H1 (cell line): ENCODE data around the gene PPP4R1. TPM values are rescaled to one million over a fixed set of nuclear protein-coding genes. Genes with fewer than 3 reads are reported as not detected.

Experiments
- CTCF ChIA-PET: fragments of 300-600 bp; sonication (Branson Sonifier 250); formaldehyde crosslinking; loops from one replicate; lab custom pipeline; 2021; ENCODE audit not compliant: partially characterized antibody; lab: Charles Lee
- POLR2A ChIA-PET: fragments of 300-600 bp; sonication (Branson Sonifier 250); formaldehyde crosslinking; loops from one replicate; lab custom pipeline; 2021; ENCODE audit warnings: inconsistent platforms; ENCODE audit not compliant: partially characterized antibody; lab: Charles Lee
- DNase-seq, 2 experiments: peaks; one replicate each; pipeline versions ENCODE4 v3.0.0 to v3.0.0-alpha.2; 2010 to 2022; ENCODE audit warnings: low spot score in 2 of 2, low read depth in 1 of 2, mixed read lengths in 1 of 2
- FAIRE-seq: peaks from 2 replicates; lab custom pipeline; 2011; peaks lifted over from hg19 to GRCh38; lab: Jason Lieb, UNC
- H2AFZ ChIP-seq: 2 replicates; pipeline ENCODE4 v1.8.1; 2012; ENCODE audit warnings: low read length, inconsistent platforms
- H2AK5ac ChIP-seq: 2 replicates; pipeline ENCODE4 v1.6.1; 2013; ENCODE audit warnings: low read depth, low read length
- H2BK120ac ChIP-seq: replicated peaks from 2 replicates; pipeline ENCODE3; 2013; ENCODE audit warnings: low read depth, low read length, inconsistent platforms
- H2BK12ac ChIP-seq: 2 replicates; pipeline ENCODE4 v1.6.1; 2013; ENCODE audit warnings: low read depth, low read length
- H2BK15ac ChIP-seq: 2 replicates; pipeline ENCODE4 v1.6.1; 2013; ENCODE audit warnings: low read length
- H2BK20ac ChIP-seq: 2 replicates; pipeline ENCODE4 v1.6.1; 2013; ENCODE audit warnings: low read length
- H2BK5ac ChIP-seq: 2 replicates; pipeline ENCODE4 v1.6.1; 2013; ENCODE audit warnings: low read depth, low read length
- H3K14ac ChIP-seq: 2 replicates; pipeline ENCODE4 v1.6.1; 2013; ENCODE audit warnings: inconsistent platforms; ENCODE audit not compliant: insufficient read length
- H3K18ac ChIP-seq: 2 replicates; pipeline ENCODE4 v1.6.1; 2013; ENCODE audit warnings: low read length; ENCODE audit errors: extremely low read depth
- H3K23ac ChIP-seq: 2 replicates; pipeline ENCODE4 v1.6.1; 2013; ENCODE audit warnings: inconsistent platforms; ENCODE audit not compliant: insufficient read length
- H3K23me2 ChIP-seq: 2 replicates; pipeline ENCODE4 v1.6.1; 2013; ENCODE audit warnings: low read depth, low read length
- H3K27ac ChIP-seq: 2 replicates; pipeline ENCODE4 v1.6.1; 2011; ENCODE audit warnings: low read depth, low read length, inconsistent platforms
- H3K27me3 ChIP-seq, 4 experiments: replicated peaks in 1 of 4; 1 replicate in 1 of 4; 2 replicates in 3 of 4; pipeline versions ENCODE4 v1.6.1 to v1.8.1; 2011 to 2013; ENCODE audit warnings: low read length in 3 of 4, mild to moderate bottlenecking in 3 of 4, inconsistent platforms in 2 of 4, mixed read lengths in 2 of 4, moderate library complexity in 1 of 4; ENCODE audit not compliant: control insufficient read depth in 3 of 4, insufficient read depth in 3 of 4; ENCODE audit errors: extremely low read depth in 1 of 4
- H3K36me3 ChIP-seq, 4 experiments: 2 replicates each; pipeline versions ENCODE4 v1.6.1 to v1.8.1; 2011 to 2013; ENCODE audit warnings: mild to moderate bottlenecking in 4 of 4, low read length in 3 of 4, moderate library complexity in 2 of 4, control low read depth in 1 of 4, inconsistent platforms in 1 of 4; ENCODE audit not compliant: insufficient read depth in 4 of 4, control insufficient read depth in 2 of 4
- H3K4ac ChIP-seq: replicated peaks from 2 replicates; pipeline ENCODE3; 2013; ENCODE audit warnings: low read length, low read depth, mixed read lengths, inconsistent platforms; ENCODE audit not compliant: insufficient read length
- H3K4me1 ChIP-seq, 4 experiments: replicated peaks in 1 of 4; 1 replicate in 1 of 4; 2 replicates in 3 of 4; pipeline versions ENCODE4 v1.6.1 to v1.8.1; 2011 to 2013; ENCODE audit warnings: low read length in 3 of 4, inconsistent platforms in 2 of 4, mixed read lengths in 1 of 4; ENCODE audit not compliant: insufficient read depth in 4 of 4, control insufficient read depth in 3 of 4
- H3K4me2 ChIP-seq, 2 experiments: 2 replicates each; pipeline versions ENCODE4 v1.6.1 to v1.8.1; 2011 to 2013; ENCODE audit warnings: low read depth in 2 of 2, low read length in 2 of 2, control low read depth in 1 of 2, inconsistent platforms in 1 of 2, mild to moderate bottlenecking in 1 of 2; ENCODE audit not compliant: insufficient read depth in 1 of 2
- H3K4me3 ChIP-seq, 4 experiments: fragments of 200-600, 300-600 bp in 1 of 4; sonication (generic), shearing (Covaris generic), sonication (Bioruptor Twin) in 1 of 4; 2 replicates each; pipeline versions ENCODE4 v1.5.1 to v1.8.1; 2011 to 2016; ENCODE audit warnings: low read length in 4 of 4, low read depth in 3 of 4, control low read depth in 2 of 4, inconsistent platforms in 2 of 4, mild to moderate bottlenecking in 2 of 4, mixed read lengths in 1 of 4, moderate library complexity in 1 of 4; ENCODE audit not compliant: insufficient read depth in 2 of 4; ENCODE audit errors: extremely low read depth in 1 of 4
- H3K56ac ChIP-seq: replicated peaks from 2 replicates; pipeline ENCODE3; 2013; ENCODE audit warnings: low read depth, mild to moderate bottlenecking, mixed read lengths, low read length, inconsistent platforms; ENCODE audit not compliant: insufficient read length
- H3K79me1 ChIP-seq: 2 replicates; pipeline ENCODE4 v1.6.1; 2013; ENCODE audit warnings: low read depth, low read length, control low read depth
- H3K79me2 ChIP-seq, 2 experiments: 2 replicates each; pipeline versions ENCODE4 v1.6.1 to v1.8.1; 2012 to 2013; ENCODE audit warnings: low read length in 2 of 2, mild to moderate bottlenecking in 2 of 2, inconsistent platforms in 1 of 2; ENCODE audit not compliant: insufficient read depth in 2 of 2, control insufficient read depth in 1 of 2
- H3K9ac ChIP-seq, 4 experiments: replicated peaks in 1 of 4; 1 replicate in 1 of 4; 2 replicates in 3 of 4; pipeline versions ENCODE4 v1.6.1 to v1.8.1; 2011 to 2013; ENCODE audit warnings: low read depth in 3 of 4, low read length in 3 of 4, control low read depth in 2 of 4, mild to moderate bottlenecking in 2 of 4, moderate library complexity in 2 of 4, inconsistent platforms in 1 of 4; ENCODE audit errors: extremely low read depth in 1 of 4
- H3K9me3 ChIP-seq, 2 experiments: 2 replicates each; pipeline versions ENCODE4 v1.6.1 to v1.8.1; 2012 to 2013; ENCODE audit warnings: mild to moderate bottlenecking in 2 of 2, moderate library complexity in 2 of 2, control low read depth in 1 of 2, inconsistent platforms in 1 of 2, low read depth in 1 of 2, low read length in 1 of 2, mixed read lengths in 1 of 2; ENCODE audit not compliant: insufficient read depth in 2 of 2
- H4K20me1 ChIP-seq, 2 experiments: replicated peaks in 1 of 2; 2 replicates each; pipeline versions ENCODE3 to v1.8.1; 2011 to 2013; ENCODE audit warnings: inconsistent platforms in 2 of 2, low read length in 2 of 2, mild to moderate bottlenecking in 1 of 2; ENCODE audit not compliant: insufficient read depth in 2 of 2, control insufficient read depth in 1 of 2
- H4K5ac ChIP-seq: 2 replicates; pipeline ENCODE4 v1.6.1; 2013; ENCODE audit warnings: low read length, low read depth, mixed read lengths, inconsistent platforms; ENCODE audit not compliant: insufficient read length
- H4K8ac ChIP-seq: 2 replicates; pipeline ENCODE4 v1.8.0; 2013; ENCODE audit warnings: mild to moderate bottlenecking, moderate library complexity, low read length, inconsistent platforms; ENCODE audit not compliant: insufficient read depth; ENCODE audit errors: extremely low read depth
- H4K91ac ChIP-seq: replicated peaks from 2 replicates; pipeline ENCODE3; 2013; ENCODE audit warnings: low read length, mixed read lengths, inconsistent platforms; ENCODE audit not compliant: insufficient read length
- BACH1 ChIP-seq: IDR thresholded peaks from 2 replicates; pipeline ENCODE4 v1.6.1; 2012; ENCODE audit warnings: low read length, improper control_type of control experiment
- CTCF ChIP-seq, 3 experiments: IDR thresholded peaks; 1 replicate in 2 of 3; 2 replicates in 1 of 3; pipeline versions ENCODE4 v1.5.1 to v1.6.1; 2011; ENCODE audit warnings: low read length in 3 of 3, mild to moderate bottlenecking in 3 of 3, inconsistent platforms in 2 of 3, low read depth in 1 of 3, moderate library complexity in 1 of 3; ENCODE audit not compliant: insufficient read depth in 1 of 3; ENCODE audit errors: control extremely low read depth in 1 of 3
- FOSL1 ChIP-seq: IDR thresholded peaks from 2 replicates; pipeline ENCODE4 v1.6.1; 2011; ENCODE audit warnings: mild to moderate bottlenecking, low read depth, low read length, moderate library complexity; ENCODE audit not compliant: insufficient read depth
- WGBS, 2 experiments: shearing (Covaris generic) in 1 of 2; methylation state at CpG; one replicate each; pipeline versions ENCODE4 v1.1.6 to v1.1.7; 2013 to 2015; ENCODE audit warnings: low lambda C conversion rate in 2 of 2, mixed read lengths in 2 of 2, inconsistent platforms in 1 of 2, low coverage in 1 of 2, missing lambda C conversion rate in 1 of 2; ENCODE audit not compliant: insufficient replicate concordance in 2 of 2, insufficient coverage in 1 of 2, insufficient read length in 1 of 2; ENCODE audit errors: extremely low coverage in 1 of 2, missing lambda C conversion rate in 1 of 2; 5-methylcytosine and 5-hydroxymethylcytosine counted together
- polyA plus RNA-seq, 7 experiments: library from polyadenylated mRNA; depleted of rRNA in 3 of 7; stranded (reverse) in 5 of 7; unstranded in 2 of 7; fragments of >200 nt in 5 of 7; fragments of 200-250 nt in 2 of 7; gene quantifications; 1 replicate in 5 of 7; 2 replicates in 1 of 7; 4 replicates in 1 of 7; pipeline versions ENCODE4 v1.2.1 to v1.2.3, GENCODE V29; 2011 to 2013; ENCODE audit warnings: missing spikeins in 2 of 7, mixed read lengths in 2 of 7
- total RNA-seq: library from RNA; stranded (reverse); fragmentation: NEBNext Ultra II Directional; extraction: Animal tissue kit (Norgen Biotek cat#: 25700); gene quantifications from 2 replicates; pipeline ENCODE4 v1.2.1, GENCODE V29; 2021

PPP4R1 gene
- total and polyA plus RNA-seq, 2 of the 8 experiments (the other 6 are each of a cell fraction or from before 2014, with no cell fraction given), result 67.4 to 96.1 TPM

- H2BK15ac ChIP-seq, result no peak overlapping the region
- no peak overlapping the region for H3K4me2 ChIP-seq
Measured at GRCh38 chr18:9619990-9620389, 5.6 kb upstream of the PPP4R1 start.

More at GRCh38 chr18:9619990-9620389, 5.6 kb upstream of the PPP4R1 start:
- no peak overlapping the region for H4K8ac ChIP-seq
- H3K9me3 ChIP-seq, result no peaks in the 10 kb centered on the region
- TF ChIP-seq CTCF (IDR thresholded peaks at IDR 0.05; ENCODE audit: control extremely low read depth in 1 of 3, insufficient read depth in 1 of 3, low read depth in 1 of 3, low read length in 3 of 3) (no peak), BACH1 (no peak), FOSL1 (no peak)
- no peak overlapping the region for H2AK5ac ChIP-seq
- H3K14ac ChIP-seq, result no peak overlapping the region
- no peak overlapping the region for H2BK120ac ChIP-seq
- no peaks in the 10 kb centered on the region for H4K20me1 ChIP-seq
- no peaks in the 10 kb centered on the region; the same call in 1 of the 2 replicates for H3K23me2 ChIP-seq
- no peak for FAIRE-seq
- H3K9ac ChIP-seq, result no peak overlapping the region
- no peak overlapping the region for H2BK5ac ChIP-seq
- no peak overlapping the region for H3K27ac ChIP-seq
- no peak overlapping the region for H3K4ac ChIP-seq
- no peak overlapping the region for H3K23ac ChIP-seq
- no peak overlapping the region for H2BK20ac ChIP-seq
- no peak overlapping the region for H4K5ac ChIP-seq
- no peaks in the 10 kb centered on the region for H3K79me2 ChIP-seq
- H3K36me3 ChIP-seq, result no peaks in the 10 kb centered on the region
- no peak overlapping the region for H3K56ac ChIP-seq
- H3K4me1 ChIP-seq, result peaks cover 4 to 7% (median 5%) of the 10 kb centered on the region in 4 experiments; a peak in 6 of 7 replicates
- no peak overlapping the region for H3K18ac ChIP-seq
- no peak overlapping the region for H2AFZ ChIP-seq
- CTCF ChIA-PET, result interaction anchor here (0.6 to 1.2 kb wide), 2 partner anchors 12 to 286 kb away, joined by 3 read pairs; no protein-coding TSS in a partner anchor
- no peak overlapping the region for H4K91ac ChIP-seq
- no peaks in the 10 kb centered on the region for H3K79me1 ChIP-seq
- no peak overlapping the region for H2BK12ac ChIP-seq
- H3K4me3 ChIP-seq, result no peak overlapping the region
- POLR2A ChIA-PET, result no interaction called here
- no peak for DNase-seq
- H3K27me3 ChIP-seq, result no peaks in the 10 kb centered on the region
- WGBS, 2 experiments, result 90% methylated on average over 3 of the region's 8 CpGs; no CpG with 5 or more reads in 1 of the 2 experiments
